ENCODE data around the gene ACOX1. TPM values are rescaled to one million over a fixed set of nuclear protein-coding genes. Genes with fewer than 3 reads are reported as not detected.
A peak's percentile ranks its signal among the peaks of the same experiment; 100 is the strongest.

ACOX1 gene
- polyA plus RNA-seq, 1 donor (not counting 4 experiments of a cell fraction or from before 2014, with no cell fraction given), result 31.8 TPM

GRCh38 chr17:76005263-76006149, 26.5 kb upstream of the ACOX1 start:
- H3K4me3 ChIP-seq (ENCODE audit: control insufficient read depth in 2 of 3, extremely low read depth in 1 of 3, insufficient read depth in 2 of 3, low read depth in 1 of 3, low read length in 3 of 3), result no peak overlapping the region
- no peaks in the 10 kb centered on the region for H4K20me1 ChIP-seq (ENCODE audit: control insufficient read depth, extremely low read depth, insufficient read depth, low read length)
- H2AFZ ChIP-seq (ENCODE audit: control insufficient read depth, low read length), result no peak overlapping the region
- peaks cover 16 to 24% of the 10 kb centered on the region in 2 experiments for H3K36me3 ChIP-seq (ENCODE audit: control insufficient read depth in 2 of 2, extremely low read depth in 1 of 2, insufficient read depth in 2 of 2, low read length in 2 of 2)
- FAIRE-seq (peak; percentile 69), DNase-seq (ENCODE audit: low read depth, low spot score) (no peak)
- H3K27ac ChIP-seq (ENCODE audit: control insufficient read depth, insufficient read depth, low read length), result no peak overlapping the region
- no peaks in the 10 kb centered on the region for H3K4me1 ChIP-seq (ENCODE audit: control insufficient read depth, extremely low read depth, insufficient read depth, low read length)
- no peaks in the 10 kb centered on the region for H3K79me2 ChIP-seq (ENCODE audit: control insufficient read depth, insufficient read depth, low read length)
- H3K27me3 ChIP-seq (ENCODE audit: control insufficient read depth, extremely low read depth, insufficient read depth, low read length), result no peaks in the 10 kb centered on the region
- dilution Hi-C loops (cut with MboI; ENCODE audit: extremely low pct_ligation_motif_present, low sequenced_read_pairs), result no loop called here
- no peaks in the 10 kb centered on the region for H3K9me1 ChIP-seq (ENCODE audit: control insufficient read depth, extremely low read depth, insufficient read depth, low read length)
- no peaks in the 10 kb centered on the region for H3K9me3 ChIP-seq (ENCODE audit: control insufficient read depth, low read depth, low read length)
- H3K9ac ChIP-seq (ENCODE audit: control insufficient read depth, extremely low read depth, insufficient read depth, low read length), result no peak overlapping the region
- no peak for TF ChIP-seq EZH2 (IDR thresholded peaks at IDR 0.05; ENCODE audit: low read length)
- TF ChIP-seq, protein P1, sequence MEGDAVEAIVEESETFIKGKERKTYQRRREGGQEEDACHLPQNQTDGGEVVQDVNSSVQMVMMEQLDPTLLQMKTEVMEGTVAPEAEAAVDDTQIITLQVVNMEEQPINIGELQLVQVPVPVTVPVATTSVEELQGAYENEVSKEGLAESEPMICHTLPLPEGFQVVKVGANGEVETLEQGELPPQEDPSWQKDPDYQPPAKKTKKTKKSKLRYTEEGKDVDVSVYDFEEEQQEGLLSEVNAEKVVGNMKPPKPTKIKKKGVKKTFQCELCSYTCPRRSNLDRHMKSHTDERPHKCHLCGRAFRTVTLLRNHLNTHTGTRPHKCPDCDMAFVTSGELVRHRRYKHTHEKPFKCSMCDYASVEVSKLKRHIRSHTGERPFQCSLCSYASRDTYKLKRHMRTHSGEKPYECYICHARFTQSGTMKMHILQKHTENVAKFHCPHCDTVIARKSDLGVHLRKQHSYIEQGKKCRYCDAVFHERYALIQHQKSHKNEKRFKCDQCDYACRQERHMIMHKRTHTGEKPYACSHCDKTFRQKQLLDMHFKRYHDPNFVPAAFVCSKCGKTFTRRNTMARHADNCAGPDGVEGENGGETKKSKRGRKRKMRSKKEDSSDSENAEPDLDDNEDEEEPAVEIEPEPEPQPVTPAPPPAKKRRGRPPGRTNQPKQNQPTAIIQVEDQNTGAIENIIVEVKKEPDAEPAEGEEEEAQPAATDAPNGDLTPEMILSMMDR (optimal IDR thresholded peaks at IDR 0.05 in 1 of 3, IDR thresholded peaks at IDR 0.05 in 1 of 3, conservative IDR thresholded peaks at IDR 0.05 in 1 of 3; ENCODE audit: extremely low read depth in 1 of 3, insufficient read depth in 2 of 3, low read length in 3 of 3), result peak; percentile 59 to 69 (median 63)
- H3K4me2 ChIP-seq (ENCODE audit: control insufficient read depth, extremely low read depth, insufficient read depth, low read depth, low read length), result no peak overlapping the region

- no peaks in the 10 kb centered on the region for H3K9me1 ChIP-seq (ENCODE audit: control insufficient read depth, extremely low read depth, insufficient read depth, low read length)
- peaks cover 13 to 18% of the 10 kb centered on the region in 2 experiments for H3K36me3 ChIP-seq (ENCODE audit: control insufficient read depth in 2 of 2, extremely low read depth in 1 of 2, insufficient read depth in 2 of 2, low read length in 2 of 2)
- dilution Hi-C loops (cut with MboI; ENCODE audit: extremely low pct_ligation_motif_present, low sequenced_read_pairs), result no loop called here
- no peak overlapping the region for H2AFZ ChIP-seq (ENCODE audit: control insufficient read depth, low read length)
- no peak overlapping the region for H3K4me3 ChIP-seq (ENCODE audit: control insufficient read depth in 2 of 3, extremely low read depth in 1 of 3, insufficient read depth in 2 of 3, low read depth in 1 of 3, low read length in 3 of 3)
- H3K27me3 ChIP-seq (ENCODE audit: control insufficient read depth, extremely low read depth, insufficient read depth, low read length), result no peaks in the 10 kb centered on the region
- no peak overlapping the region for H3K27ac ChIP-seq (ENCODE audit: control insufficient read depth, insufficient read depth, low read length)
- FAIRE-seq (no peak), DNase-seq (ENCODE audit: low read depth, low spot score) (no peak)
- H4K20me1 ChIP-seq (ENCODE audit: control insufficient read depth, extremely low read depth, insufficient read depth, low read length), result no peaks in the 10 kb centered on the region
- TF ChIP-seq, protein P1 (optimal IDR thresholded peaks at IDR 0.05 in 1 of 3, IDR thresholded peaks at IDR 0.05 in 1 of 3, conservative IDR thresholded peaks at IDR 0.05 in 1 of 3; ENCODE audit: extremely low read depth in 1 of 3, insufficient read depth in 2 of 3, low read length in 3 of 3), result no peak
- no peak for TF ChIP-seq EZH2 (IDR thresholded peaks at IDR 0.05; ENCODE audit: low read length)
- H3K9ac ChIP-seq (ENCODE audit: control insufficient read depth, extremely low read depth, insufficient read depth, low read length), result no peak overlapping the region
- H3K9me3 ChIP-seq (ENCODE audit: control insufficient read depth, low read depth, low read length), result no peaks in the 10 kb centered on the region
- no peaks in the 10 kb centered on the region for H3K79me2 ChIP-seq (ENCODE audit: control insufficient read depth, insufficient read depth, low read length)
- H3K4me2 ChIP-seq (ENCODE audit: control insufficient read depth, extremely low read depth, insufficient read depth, low read depth, low read length), result no peak overlapping the region
- H3K4me1 ChIP-seq (ENCODE audit: control insufficient read depth, extremely low read depth, insufficient read depth, low read length), result peaks cover 4% of the 10 kb centered on the region
Measured at GRCh38 chr17:76004750-76005262, 25.8 kb upstream of the ACOX1 start.
